Activated naive CD4-positive, alpha-beta T cell treated with anti-CD3 and anti-CD28 coated beads, Interleukin-2, amount 50 U/mL, for 72 hours (primary cell): Measurements from ENCODE around the gene NUP214. TPM values are rescaled to one million over a fixed set of nuclear protein-coding genes. Genes with fewer than 3 reads are reported as not detected.

Source experiments
- ATAC-seq, 2 donors: fragments of 150-1000 bp; cut with Tn5 transposase; 2 replicates each; pipeline ENCODE4 v1.10.0; 2021; ENCODE audit warnings: mild to moderate bottlenecking in 2 of 2, moderate library complexity in 2 of 2
- DNase-seq, 2 donors: peaks; one replicate each; pipeline ENCODE4 v3.0.0; 2021 to 2022; ENCODE audit warnings: low spot score in 2 of 2
- H3K27ac Mint-ChIP-seq, 2 donors: one replicate each; pipeline ENCODE4 v1.8.0; 2022; ENCODE audit warnings: mild to moderate bottlenecking in 2 of 2, mixed read lengths in 2 of 2
- H3K36me3 Mint-ChIP-seq, 2 donors: one replicate each; pipeline ENCODE4 v1.8.0; 2022; ENCODE audit warnings: mixed read lengths in 2 of 2
- H3K9me3 Mint-ChIP-seq, 2 donors: one replicate each; pipeline ENCODE4 v1.8.0; 2022; ENCODE audit warnings: mixed read lengths in 2 of 2
- total RNA-seq, 2 donors: library from RNA; stranded (reverse); gene quantifications; one replicate each; pipeline ENCODE4 v1.2.3, GENCODE V29; 2022

Gene NUP214
- total RNA-seq, 2 donors from 2014 or later, result 46.4 to 75.5 TPM

DNA sequence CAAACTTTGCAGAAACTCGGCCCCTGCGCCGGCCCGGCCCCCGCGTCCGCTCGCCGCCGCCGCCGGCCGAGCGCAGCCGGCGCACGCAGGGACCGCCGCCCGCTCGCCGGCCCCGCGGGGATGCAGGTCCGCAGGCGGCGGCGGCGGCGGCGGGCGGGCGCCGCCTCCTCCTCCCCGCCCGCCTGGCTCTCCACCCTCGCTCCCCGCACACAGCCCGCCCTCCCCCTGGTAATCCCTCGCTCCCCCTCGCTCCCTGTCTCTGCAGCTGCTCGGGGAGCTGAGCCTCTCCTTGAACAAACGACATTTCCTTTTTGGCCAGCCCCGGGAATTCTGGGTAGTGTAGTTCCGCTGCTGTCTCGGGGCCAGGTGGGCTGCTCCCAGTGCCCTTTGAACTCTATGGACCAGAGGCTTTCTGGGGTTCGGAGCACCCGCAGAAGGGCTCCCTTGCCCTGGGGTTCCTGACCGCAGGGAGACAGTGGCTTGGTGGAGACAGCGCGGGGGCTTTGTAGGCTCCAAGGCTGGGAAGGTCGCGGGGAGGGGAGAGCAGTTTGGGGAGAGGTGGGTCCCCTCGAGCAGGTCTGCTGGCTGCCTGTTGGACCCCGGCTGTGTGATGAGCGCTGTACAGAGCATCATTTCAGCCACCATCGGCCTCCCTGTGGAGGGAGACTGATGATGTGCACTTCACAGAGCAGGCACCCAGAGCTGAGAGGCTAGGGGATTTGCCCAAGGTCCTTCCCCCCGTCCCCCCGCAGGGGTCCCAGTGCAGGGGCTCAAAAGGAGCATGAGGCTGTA is 152.7 kb downstream of the NUP214 start:
- peak overlapping the region in 1 of 2 donors; percentile 88 for H3K27ac Mint-ChIP-seq
- H3K36me3 Mint-ChIP-seq, result peaks cover 34% of the 10 kb centered on the region in 2 donors
- DNase-seq (peak in 1 of 2 donors; percentile 59), ATAC-seq (peak; percentile 3 to 63)
- no peaks in the 10 kb centered on the region for H3K9me3 Mint-ChIP-seq

DNA sequence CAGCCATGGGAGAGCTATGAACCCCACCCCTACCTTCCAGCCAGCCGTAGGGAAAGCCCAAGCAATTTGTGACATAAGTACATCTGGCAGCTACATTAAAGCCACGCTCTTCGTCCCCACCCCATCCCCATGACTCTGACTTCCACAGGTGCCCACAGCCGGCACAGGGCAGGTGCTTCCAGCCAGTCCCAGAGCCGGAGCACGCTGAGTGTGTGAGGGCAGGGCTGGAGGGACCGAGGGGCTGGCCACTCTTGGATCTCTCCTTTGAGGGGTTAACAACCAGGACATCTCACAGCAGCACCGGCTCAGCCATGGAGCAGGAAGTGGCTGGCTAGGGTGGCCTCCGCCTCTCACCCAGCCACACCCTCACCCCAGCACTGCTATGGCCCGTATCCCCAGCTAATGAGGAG is 153.3 kb downstream of the NUP214 start:
- DNase-seq (peak in 1 of 2 donors; percentile 29), ATAC-seq (no peak)
- Mint-ChIP-seq H3K27ac (no peak overlapping the region), H3K9me3 (no peaks in the 10 kb centered on the region), H3K36me3 (peaks cover 28% of the 10 kb centered on the region in 2 donors)

DNA sequence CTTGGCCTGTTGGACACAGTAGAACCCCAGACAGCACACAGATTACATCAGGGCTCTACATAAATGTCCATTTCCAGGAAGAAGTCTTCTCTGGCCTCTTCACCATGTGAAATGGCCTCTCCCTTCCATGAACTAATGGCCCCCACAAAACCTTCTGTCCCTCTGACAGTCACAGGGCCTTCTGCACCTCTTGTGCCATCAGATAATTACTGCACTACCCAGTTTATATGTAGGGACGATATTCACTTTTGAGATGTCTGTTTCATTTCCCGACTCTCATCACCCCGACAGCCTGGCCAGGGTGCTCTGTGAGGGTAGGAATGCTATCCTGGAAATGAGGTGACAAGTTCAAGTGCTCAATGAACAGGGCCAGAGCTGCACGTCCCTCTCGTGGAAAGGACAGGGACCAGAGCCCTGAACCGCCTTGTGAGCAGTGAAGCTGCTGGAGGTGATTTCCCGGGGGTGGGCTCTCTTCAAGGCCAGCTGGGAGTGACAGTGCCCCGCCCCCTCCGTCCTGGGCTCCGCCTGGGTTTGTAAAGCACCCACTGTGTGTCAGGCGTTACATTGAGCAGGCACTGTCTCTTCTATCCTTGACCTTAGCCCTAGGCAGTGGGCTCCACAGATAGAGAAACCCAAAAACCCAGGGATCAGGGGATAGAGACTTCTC is 153.9 kb downstream of the NUP214 start:
- H3K27ac Mint-ChIP-seq, result no peak overlapping the region
- H3K36me3 Mint-ChIP-seq, result peaks cover 22% of the 10 kb centered on the region in 2 donors
- H3K9me3 Mint-ChIP-seq, result no peaks in the 10 kb centered on the region
- DNase-seq, result no peak
- ATAC-seq, result no peak

DNA sequence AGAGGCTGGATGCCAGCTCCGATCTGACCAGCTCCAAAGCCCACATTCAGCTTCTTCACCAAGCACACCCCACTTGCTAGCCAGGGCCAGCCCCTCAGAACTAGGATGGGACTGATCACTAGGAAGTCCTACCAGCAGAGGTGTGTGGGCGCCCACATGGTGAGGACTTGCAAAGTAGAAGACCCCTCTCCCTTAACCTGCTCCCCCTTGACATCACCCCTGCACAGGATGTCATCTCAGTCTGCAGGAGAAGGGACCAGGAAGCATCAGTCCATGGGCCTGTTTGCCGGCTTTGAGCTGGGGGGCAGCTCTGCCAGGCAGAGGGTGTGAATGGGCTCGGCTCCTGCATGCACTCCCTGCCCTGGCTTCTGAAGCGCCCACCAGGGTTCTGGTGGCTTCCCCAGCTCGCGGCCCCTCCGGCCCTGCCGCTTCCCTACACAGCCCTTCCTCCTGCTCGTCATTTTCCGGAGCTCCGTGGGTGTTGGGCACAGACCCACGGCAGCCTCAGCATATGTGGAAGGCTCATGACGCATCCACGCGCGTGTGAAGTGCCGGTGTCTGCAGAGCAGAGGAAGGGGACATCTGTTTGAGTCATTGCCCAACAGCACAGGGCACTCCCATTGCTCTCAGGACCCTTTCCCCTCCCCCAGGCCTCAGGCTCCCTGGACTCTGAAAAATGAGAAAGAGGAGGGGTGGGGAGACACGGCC is 154.6 kb downstream of the NUP214 start:
- no peak overlapping the region for H3K27ac Mint-ChIP-seq
- no peaks in the 10 kb centered on the region for H3K9me3 Mint-ChIP-seq
- no peak for DNase-seq
- no peak for ATAC-seq
- H3K36me3 Mint-ChIP-seq, result peaks cover 15% of the 10 kb centered on the region in 2 donors

DNA sequence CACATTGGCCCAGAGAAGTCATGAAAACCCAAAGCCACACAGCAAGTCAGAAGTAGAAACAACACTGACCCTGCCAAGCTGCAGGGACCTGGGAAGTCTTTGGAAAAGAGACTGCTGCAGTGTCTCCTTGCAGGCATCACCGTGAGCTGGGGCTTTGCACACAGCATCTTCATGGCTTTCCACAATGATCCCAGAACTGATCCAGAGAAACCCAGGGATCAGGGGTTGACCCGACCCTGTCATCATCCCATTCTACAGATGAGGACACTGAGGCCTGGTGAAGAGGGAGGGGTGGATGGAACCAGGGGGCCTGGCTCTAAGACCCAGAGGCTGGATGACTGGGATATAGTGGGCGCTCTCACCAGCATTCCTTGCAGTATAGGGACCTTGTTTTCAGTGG is 155.3 kb downstream of the NUP214 start:
- no peak overlapping the region for H3K27ac Mint-ChIP-seq

DNA sequence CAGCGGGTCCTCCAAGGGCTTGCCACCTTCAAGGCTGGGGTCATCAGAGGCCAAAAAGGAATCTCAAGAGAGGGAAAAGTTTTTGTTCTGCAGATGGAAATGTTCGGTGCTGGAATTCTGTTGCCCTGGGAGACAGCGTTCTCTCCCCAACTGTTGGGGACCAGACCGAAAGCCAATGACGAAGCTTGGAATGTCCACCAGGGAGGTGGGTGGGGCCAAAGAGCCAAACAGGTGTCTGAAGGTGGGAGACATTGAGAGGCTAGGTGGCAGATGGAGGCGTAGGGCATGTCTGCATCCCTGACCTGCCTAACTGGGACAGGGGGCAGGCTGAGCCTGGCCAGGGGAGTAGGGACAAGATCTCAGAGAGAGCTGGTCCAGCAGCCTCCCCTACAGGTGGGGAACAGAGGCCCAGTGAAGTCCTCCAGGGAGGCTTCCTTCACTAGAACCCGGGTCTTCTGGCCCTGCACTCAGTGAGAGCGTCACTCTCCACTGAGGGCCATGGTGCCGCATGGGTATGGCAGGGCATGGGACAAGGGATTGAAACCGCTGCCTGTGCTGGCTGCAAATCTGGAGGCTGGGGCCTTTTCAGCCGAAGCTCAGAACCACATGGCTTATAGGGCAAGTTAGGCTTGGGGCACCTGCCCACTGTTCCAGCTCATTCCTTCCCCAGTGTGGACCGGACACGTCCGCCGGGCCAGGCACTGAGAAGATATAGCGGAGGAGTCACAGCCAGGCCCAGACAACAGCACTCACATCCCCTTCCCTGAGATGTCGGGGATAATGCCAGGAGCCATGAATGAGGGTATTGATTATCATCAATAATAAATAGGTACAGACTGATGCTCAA is 156.0 kb downstream of the NUP214 start:
- H3K9me3 Mint-ChIP-seq, result no peaks in the 10 kb centered on the region
- ATAC-seq (no peak), DNase-seq (no peak)
- H3K36me3 Mint-ChIP-seq, result peaks cover 2% of the 10 kb centered on the region in 2 donors
- H3K27ac Mint-ChIP-seq, result no peak overlapping the region

More for the DNA sequence above, 155.3 kb downstream of the NUP214 start:
- Mint-ChIP-seq H3K9me3 (no peaks in the 10 kb centered on the region), H3K36me3 (peaks cover 9% of the 10 kb centered on the region in 2 donors)
- ATAC-seq (no peak), DNase-seq (no peak)

DNA sequence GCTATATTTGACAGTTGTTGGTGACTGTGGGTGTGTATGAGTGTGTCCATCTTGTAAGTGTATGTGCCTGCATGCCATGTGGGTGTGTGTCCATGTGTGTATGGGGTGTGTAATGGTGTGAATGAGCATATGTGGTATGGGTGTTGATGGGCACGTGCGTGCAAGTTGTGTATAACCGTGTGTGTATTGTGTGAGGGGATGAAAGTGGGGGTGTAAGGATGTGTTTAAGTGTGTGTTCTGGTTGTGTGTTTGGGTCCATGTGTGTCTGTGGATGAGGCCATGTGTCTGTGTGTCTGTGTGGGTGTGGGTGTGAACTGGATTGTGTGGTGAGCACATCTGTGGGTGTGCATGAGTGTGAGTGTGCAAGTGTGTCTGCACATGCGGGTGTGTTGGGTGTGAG is 156.8 kb downstream of the NUP214 start:
- Mint-ChIP-seq H3K9me3 (no peaks in the 10 kb centered on the region), H3K36me3 (no peaks in the 10 kb centered on the region), H3K27ac (no peak overlapping the region)
- DNase-seq (no peak), ATAC-seq (no peak)

DNA sequence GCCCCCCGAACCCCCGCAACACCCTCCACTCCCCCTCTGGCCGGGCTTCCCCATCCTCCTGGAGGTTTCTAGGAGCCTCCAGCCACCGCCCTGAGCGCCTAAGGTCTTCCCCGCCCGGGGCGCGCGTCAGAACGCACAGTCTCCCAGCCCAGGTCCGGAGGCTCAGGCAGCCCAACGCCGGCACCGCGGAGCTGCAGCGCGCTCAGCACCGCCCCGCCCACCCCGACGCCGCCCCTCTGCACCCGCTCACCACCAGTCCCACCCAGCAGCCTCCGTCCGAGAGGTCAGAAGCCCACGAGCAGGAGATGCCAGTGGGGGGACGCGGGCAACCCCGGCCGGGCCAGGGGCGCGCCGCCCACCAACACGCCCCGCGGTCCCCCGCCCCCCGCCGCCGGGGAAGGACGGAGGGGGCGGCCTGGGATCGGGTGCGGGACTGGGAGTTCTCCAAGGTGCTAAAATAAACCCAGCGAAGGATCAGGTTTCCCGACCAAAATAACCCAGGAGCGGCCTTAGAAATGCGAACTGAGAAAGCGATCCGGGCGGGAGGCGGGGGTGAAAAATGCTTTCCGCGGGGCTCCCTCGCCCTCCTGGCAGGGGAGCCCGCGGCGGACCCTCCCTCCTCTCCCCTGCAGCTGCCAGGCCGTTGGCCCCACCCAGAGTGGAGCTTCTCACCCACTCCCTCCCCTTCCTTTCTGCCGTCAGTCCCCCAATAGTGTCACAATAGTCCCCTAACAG is 157.5 kb downstream of the NUP214 start:
- ATAC-seq, result no peak
- Mint-ChIP-seq H3K36me3 (no peaks in the 10 kb centered on the region), H3K9me3 (no peaks in the 10 kb centered on the region), H3K27ac (no peak overlapping the region)
- DNase-seq, result no peak

Other genes starting within 250 kb of the NUP214 start
- not detected for gene QRFP, start 228.8 kb upstream of the NUP214 start, total RNA-seq
- gene FIBCD1, start 186.3 kb upstream of the NUP214 start, total RNA-seq, result not detected
- gene LAMC3, start 116.4 kb upstream of the NUP214 start, total RNA-seq, result 1 to 10 TPM; 1.0 to 1.1 TPM
- 1 to 10 TPM in 1 of 2 donors, under 1 TPM in 1; 0.61 to 3.1 TPM for gene AIF1L, start 29.1 kb upstream of the NUP214 start, total RNA-seq
- gene FAM78A, start 150.9 kb downstream of the NUP214 start, total RNA-seq, result 10 to 100 TPM; 23.0 to 45.7 TPM
- under 1 TPM; 0.14 to 0.37 TPM for gene PLPP7, start 164.1 kb downstream of the NUP214 start, total RNA-seq